Stimulated activated CD4-positive, alpha-beta T cell treated with anti-CD3 and anti-CD28 coated beads, Interleukin-12 subunit alpha, Interleukin-12 subunit beta, amount 100 ng/mL, for 24 hours (primary cell): Measurements from ENCODE around the gene ATXN1.
A peak's percentile ranks its signal among the peaks of the same experiment; 100 is the strongest.
"Not testable (repeated sequence)": the region's sequence is repeated elsewhere in the genome, so short reads cannot be mapped to it uniquely, and the experiment has no call there.

Source experiments
- DNase-seq, 2 experiments: peaks; one replicate each; pipeline ENCODE4 v3.0.0-alpha.2; 2020; ENCODE audit warnings: low read depth in 2 of 2

ATXN1 gene

DNA sequence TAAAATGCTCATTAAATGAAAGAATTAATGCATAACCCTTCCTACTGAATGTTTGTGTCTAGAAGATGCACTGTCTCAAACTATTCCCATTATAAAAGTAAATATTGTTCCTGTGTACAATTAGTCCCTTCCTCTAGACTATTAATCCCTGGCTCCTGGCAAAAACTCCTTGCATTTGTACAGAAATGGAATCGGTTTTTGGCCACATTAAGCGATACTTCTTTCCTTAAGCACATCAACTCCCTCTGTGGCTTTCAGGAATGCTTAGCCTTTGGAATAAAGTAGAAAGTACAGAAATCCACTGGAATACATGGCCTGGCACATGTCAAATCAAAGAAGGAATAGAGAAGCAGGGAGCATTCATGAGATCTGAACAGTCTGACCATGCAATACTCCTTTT is 343.1 kb downstream of the ATXN1 start:
- DNase-seq: no peak

DNA sequence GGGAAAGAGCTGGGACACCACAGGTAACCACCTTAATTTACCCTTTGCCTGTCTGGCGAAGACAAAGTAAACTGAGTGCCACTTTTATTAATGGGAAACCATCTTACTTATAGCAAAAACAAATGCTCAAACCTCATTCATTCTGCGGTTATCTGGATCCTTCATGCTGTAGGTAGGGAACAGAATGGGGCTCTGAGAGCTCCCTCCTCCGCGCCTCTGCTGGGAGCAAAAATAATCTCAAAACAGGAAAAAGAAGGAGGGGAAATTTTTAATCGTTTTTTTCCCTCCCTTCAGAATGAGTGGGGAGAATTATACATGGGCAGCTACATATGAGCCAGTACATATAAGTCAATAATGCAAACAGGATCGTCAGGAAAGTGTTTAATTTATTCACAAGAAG is 345.6 kb downstream of the ATXN1 start:
- no peak for DNase-seq

DNA sequence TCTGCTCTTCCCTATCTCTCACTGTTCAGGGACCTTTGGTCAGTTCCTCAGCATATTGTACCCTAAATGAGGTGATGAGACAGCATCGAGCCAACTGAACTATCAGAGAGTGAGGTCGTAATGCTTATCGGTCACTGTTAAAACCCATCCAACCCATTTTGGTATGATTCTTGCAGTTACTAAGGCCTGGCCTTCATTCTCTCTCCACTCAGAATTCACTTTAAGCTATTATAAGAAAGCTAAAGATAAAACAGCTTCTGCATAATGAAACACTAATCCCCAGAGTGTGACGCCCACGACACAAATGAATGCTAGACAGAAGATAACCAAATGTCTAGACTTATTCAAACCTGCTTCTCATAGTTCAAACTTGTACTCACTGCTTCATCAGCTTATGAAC is 347.1 kb downstream of the ATXN1 start:
- no peak for DNase-seq

DNA sequence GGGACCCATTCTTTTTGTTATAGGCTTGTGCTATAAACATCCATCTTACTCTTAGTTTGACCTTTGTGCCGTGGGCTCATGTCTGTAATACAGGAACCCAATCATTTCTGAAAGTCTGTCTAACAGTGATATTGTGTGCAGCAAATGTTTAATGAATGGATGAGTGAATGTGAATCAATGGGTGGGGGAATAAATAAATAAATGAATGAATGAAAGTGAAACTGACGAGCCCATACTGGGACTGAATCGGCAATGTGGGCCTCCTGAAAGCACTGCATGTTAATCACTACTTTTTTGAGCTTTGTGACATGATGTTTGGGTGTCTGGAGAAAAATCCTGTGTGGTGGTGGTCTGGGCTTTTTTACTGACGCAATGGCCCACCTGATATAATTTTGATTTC is 347.9 kb downstream of the ATXN1 start:
- DNase-seq: no peak

DNA sequence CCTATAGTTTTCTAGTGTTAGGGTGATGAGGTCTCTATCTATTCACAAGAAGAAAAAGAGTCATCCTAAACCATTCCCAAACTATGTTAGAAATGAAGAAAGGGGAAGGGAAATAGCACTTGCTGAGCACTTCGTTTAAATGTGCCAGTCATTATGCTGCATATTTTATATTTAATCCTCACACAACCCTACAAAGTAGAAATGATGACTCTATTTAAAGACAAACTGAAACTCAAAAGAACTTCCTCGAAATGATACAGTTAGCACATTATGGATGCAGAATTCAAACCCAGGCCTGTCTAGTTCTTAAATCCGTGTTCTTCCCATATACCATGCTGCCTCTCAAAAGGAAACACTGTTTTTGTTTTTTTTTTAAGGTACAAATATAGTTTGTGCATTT is 348.3 kb downstream of the ATXN1 start:
- no peak for DNase-seq

DNA sequence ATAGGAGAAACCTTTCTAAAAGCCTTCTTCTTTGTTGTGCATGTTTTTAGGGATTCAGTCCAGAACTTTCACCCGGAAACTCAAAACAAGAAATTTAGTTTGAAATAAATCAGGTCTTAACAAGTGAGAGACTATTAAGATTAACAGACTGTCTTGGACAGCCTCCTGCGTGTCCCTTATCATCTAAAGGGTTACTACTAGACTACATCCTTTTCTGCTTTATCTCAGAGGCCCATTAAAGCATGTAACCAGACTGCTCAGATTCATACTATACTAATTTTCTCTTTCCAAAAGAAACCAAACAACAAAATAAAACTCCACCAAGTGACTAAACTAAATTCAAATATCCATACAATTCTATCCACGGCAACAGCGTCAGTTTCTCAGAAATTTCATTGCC is 349.1 kb downstream of the ATXN1 start:
- DNase-seq: no peak

DNA sequence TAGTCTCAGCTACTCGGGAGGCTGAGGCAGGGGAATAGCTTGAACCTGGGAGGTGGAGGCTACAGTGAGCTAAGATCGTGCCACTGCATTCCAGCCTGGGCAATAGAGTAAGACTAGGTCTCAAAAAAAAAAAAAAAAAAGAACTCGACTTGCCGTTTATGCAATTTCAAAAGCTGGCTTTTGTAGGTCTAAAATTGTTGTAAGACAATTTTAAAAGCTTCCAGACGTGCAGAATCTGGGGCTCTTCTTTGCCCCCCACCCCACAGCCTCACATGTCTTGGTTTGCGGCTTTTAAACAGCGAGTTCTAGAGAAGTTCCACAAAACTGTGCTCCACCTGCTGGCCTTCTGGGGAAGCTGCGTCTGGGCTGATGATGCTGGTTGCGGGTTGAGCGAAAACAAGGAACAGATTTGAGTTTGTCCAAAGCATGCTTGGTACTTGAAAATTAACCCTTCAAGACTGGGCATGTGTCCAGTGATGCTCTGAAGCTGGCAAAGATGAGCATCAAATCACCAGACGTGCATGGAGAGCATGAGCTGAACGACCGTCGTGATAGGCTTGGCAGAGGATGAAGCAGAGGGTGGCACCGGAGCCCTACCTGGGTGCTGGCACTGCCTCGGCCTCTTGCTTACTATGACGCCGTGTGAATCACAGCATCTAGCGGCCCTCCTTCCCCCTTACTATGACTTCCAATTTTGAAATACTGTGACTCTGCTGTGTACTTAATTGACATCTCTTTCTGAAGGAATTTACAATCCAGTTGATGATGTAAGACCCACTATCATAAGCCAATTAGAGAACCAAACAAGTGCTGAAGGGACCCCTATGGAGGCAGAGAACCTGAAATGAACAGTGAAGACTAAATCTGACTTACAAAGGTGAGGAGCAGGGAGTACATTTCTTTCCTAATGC is 351.5 kb downstream of the ATXN1 start:
- peak; percentile 29 to 52 for DNase-seq

DNA sequence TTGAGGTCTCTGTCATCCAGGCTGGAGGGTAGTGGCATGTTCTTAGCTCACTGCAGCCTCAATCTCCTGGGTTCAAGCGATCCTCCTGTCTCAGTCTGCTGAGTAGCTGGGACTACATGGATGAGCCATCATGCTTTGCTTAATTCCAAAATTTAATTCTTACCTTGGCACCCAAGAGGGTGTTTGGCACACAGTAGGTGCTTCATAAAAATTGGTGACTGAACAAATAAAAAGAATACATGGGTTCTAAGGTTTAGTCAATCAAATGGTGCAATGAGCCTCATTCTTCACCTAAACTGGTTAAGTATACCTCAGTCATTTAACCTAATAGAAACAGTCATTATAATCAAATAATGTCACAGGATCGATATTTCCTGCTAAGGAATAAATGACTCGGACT is 352.5 kb downstream of the ATXN1 start:
- no peak for DNase-seq

DNA sequence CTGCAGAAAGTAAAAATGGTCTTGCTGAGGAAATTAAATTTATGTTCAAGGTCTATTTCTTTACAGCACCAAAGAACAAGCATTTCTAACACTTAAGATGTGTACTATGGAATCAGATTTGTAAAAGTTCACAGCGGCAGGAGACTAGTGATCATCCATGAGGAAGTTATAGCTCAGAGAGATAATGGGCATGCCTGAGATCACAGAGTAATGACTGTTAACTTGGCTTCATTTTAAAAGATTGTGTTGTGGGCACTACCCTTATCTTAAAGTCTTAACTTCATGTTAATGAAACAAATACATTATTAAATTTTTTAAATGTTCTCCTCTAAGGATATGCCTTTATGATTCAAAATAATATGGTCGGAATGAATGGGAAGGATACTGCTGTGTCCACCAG is 354.3 kb downstream of the ATXN1 start:
- no peak for DNase-seq

DNA sequence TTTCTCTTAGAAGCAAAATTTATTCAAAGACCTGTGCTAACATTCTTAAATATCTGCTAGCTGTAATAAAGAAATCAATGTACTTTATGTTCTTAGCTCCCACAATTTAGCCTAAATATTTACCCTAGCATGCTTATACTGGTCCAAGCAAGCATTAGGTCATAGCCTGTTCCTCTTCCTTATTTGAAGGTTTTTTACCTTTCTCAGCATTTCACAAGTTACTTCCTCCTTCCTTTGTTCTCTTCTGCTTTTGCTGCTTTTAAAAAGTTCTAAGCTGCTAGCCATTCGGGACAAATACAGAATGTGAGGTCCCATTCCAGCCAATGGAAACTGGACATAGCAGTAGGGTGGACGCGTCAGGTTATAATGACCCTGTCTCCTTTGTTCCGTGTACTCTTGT is 354.7 kb downstream of the ATXN1 start:
- DNase-seq: not testable (repeated sequence)

DNA sequence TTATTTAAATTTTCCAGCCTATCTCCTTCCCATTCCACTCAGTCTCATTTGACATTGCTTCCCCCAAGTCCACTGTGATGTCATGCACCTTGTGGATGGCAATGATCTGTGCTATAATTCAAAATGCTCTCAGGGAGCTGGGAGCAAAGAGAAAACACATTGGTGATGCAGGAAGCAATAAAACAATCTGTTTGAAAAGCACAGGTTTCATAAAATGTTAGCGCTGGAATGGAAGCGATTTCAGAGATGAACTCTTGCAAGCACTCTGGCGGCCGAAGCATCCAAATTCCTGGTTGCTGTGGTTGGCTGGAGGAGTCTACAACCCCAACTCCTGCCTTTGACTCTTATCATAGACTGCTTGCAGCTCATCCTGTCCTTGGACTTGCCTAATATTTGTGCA is 355.9 kb downstream of the ATXN1 start:
- DNase-seq: no peak

DNA sequence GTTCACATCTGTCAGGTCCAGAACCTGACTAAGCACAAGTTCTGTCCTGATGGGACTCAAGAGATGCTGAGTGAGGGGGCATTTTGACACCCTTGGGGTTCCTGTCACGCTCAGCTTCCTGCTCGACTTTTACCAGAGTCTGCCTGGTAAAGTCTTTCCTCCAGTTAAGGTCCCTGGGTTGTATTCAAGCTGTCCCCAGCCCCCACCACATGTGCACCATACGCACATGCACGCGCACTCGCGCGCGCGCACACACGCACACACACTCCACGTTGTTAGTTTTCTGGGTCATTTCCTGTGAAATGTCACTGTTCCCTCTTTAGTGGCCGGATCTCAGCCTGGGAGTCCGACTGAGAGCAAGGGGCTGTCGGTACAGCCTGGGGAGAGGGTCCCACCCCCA is 356.8 kb downstream of the ATXN1 start:
- no peak for DNase-seq

DNA sequence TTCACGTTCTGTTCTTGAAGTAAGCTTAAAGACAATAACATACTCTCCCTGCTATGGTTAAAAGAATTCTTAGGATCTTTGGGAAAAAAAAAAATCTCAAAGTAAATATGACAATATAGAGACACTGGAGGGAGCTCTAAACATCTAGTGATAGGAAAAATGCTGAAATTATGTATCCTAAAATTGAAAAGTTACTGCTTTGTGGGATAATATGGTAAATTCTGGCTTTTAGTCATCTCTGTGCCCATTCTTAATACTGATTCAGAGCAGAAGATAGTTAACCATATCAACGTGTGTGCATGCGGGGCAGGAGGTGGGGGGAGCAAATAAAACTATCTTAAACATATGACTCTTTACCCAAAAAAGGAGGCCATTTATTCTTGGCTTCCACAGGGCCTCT is 357.4 kb downstream of the ATXN1 start:
- DNase-seq: no peak

DNA sequence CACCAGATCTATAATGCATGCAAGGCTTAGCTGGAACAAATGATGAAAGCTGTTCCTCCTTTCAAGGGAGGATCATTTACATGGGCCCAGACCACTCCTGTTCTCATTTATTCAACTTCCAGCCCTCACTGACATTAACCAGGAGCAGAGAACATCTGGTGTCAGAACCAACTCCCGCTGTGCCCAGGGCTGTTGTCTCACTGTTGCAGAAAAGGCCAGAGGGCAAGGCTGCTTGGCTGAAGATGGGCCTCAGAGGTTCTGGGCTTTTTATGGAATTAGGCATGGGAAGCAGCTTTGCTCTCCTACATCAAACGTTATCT is 358.7 kb downstream of the ATXN1 start:
- no peak for DNase-seq

DNA sequence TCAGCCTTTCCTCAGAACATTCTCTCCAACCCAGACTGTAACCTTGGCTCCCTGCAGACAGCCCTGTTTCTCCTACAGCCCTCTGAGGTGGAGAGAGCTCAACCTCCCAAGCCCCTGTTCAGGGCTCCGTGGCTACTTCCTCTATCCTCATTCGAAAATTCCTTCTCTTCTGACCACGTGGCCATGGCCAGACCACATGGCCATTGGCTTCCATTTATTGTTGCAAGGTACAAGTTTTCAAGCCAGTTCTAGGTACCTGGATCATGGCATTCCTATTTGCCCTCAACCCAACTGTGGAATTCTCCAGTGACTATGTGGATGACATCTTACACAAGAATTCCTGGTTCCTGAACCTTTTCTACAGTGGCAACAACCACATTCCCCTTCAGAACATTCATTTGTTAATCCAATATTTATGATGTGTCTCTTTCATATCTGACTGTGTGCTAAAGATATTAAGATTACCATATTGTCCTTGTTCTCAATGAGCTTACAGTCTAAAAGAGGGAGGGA is 361.0 kb downstream of the ATXN1 start:
- DNase-seq: no peak

DNA sequence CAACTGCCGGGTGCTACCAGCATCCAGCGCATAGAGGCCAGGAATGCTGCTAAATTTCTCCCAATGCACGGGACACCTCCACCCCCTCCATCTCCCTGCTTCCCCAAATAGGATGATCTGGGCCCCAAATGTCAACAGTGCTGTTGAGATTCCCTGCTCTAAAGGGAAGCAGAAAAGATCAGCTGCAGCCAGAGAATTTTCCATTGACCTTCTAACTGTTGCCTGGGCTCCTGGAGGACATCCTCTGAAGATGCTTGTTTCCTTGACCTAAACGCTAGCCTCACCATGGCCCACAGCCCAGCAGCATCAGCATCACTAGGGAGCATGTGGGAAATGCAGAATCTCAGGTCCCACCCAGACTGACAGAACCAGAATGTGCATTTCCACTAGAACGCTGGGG is 361.6 kb downstream of the ATXN1 start:
- no peak for DNase-seq

DNA sequence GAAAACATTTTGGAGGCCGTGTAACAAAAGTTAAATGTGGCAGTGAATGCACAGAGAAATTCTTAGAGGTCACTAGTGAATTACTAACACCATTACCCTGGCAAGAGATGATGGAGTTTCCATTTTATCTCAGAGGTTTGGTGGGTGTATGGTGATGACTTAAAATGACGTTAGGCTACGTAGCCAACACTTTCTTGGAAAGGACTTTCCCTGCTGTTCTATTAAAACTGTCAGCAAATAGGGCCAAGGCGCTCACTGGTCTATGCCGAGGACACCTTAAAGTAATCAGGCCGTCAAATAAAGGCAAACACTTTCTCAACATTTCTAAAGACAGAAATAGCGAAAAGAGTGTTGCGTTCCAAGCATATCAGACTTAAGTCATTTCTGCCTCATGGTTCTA is 362.1 kb downstream of the ATXN1 start:
- no peak for DNase-seq

DNA sequence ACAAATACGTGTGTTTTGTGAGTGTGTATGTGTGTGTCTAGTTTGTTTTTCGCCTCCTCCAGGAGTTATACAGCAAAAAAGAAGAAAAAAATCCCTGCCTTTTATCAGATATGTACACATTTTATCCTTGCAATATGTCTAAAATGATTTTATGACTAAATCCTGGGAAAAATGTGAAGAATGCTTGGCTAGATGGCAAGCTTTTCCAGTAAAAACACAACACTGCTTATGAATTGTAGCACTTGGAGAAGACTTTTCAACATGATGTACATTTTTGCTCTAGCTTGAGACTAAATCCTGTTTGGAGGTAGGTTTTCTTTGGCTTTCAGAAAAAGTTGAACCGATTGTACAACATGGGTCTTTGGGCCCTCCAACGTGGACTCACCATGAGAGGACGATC is 362.7 kb downstream of the ATXN1 start:
- DNase-seq: no peak

DNA sequence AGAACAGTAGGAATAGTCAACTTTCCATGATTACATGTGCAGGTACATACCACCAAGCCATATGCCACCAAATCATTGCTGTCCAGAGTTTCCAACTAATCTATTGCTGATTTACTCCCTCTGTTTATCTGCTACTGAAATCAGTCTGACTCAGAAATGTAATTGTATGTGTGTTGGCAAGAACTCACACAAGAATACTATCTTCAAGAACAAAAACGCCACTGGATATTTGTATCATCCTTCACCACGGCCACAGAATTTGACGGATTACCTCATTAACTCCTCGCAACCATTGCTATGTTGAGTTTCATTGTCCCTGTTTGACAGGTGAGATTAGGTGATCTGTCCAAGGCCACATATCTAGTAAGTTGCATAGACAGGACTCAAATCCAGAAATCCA is 363.6 kb downstream of the ATXN1 start:
- no peak for DNase-seq

DNA sequence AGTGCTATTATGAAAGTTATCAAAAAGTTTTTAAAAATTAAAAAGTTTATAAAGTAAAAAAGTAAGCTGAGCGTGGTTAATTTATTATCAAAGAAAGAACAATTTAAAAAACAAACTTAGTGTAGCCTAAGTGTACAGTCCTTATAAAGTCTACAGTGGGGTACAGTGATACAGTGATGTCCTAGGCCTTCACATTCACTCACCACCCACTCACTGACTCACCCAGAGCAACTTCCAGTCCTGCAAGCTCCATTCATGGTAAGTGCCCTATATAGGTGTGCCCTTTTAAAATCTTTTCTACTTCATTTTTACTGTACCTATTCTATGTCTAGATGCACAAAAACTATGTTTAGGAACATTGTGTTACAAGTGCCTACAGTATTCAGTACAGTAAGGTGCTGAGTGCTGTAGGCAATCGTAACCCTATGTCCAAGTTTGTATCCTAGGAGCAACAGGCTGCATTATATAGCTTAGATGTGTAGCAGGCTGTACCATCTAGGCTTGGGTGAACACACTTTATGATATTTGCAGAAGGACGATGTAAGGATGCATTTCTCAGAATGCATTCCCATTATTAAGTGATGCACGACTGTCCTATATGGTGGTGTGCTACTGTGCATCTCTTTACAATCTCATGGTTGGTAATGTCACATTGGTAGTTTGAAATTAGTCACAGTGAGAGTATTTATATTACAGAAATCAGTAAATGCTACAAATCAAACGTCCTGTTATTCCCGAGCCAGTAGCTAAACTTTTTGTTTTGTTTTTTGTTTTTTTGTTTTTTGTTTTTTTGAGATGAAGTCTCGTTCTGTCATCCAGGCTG is 364.6 kb downstream of the ATXN1 start:
- DNase-seq: no peak

DNA sequence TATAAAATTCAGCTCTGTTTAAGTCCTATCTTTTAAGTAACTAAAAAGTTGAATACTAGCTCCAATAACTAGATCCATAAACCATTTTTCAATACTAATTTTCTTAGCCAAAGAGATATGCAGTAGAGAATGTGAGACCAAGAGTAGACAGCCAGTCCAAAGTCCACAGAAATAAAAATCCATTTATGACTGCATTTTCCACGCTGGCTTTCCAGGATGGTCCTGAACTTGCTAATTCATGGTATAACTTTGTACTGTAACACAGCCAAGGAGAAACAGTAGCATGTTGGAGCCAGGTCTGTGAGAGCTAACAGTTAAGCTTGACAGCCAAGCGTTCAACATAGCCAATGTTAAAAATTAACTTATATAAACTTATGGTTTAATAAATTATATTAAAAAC is 366.6 kb downstream of the ATXN1 start:
- no peak for DNase-seq

DNA sequence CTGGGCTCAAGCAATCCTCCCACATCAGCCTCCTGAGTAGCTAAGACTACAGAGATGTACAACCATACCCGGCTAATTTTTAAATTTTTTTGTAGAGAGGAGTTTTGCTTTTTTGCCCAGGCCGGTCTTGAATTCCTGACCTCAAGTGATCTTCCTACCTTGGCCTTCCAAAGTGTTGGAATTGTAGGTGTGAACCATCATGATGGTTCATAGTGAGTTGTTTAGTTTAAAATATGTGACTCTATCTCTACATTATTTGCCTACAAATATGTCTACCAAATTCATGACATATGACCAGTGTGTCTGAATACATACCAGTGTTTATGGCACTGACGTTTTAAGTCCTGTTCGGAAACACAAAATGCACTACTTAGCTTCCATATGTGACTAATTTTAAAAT is 367.9 kb downstream of the ATXN1 start:
- DNase-seq: no peak

DNA sequence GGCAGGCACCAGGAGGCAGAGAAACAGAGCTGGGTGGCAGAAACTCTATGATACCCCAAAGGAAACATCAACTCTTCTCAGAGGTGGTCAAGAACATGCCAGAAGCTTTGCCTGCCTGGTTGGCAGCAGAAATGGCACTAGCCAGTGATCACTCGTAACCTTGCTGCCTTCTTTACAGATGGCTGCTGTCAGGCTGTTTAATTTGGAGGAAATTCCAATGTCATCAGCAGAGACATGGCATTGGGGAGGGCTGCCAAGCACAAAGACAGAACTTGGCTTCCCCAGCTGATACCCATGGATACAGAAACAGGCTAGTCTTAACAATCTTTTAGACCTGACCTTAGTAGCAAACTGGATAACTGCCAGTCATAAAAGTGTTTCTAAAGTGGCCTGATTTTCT is 369.2 kb downstream of the ATXN1 start:
- DNase-seq: no peak
